Measurements from ENCODE around the gene TMBIM1. TPM values are rescaled to one million over a fixed set of nuclear protein-coding genes. Genes with fewer than 3 reads are reported as not detected.
A peak's percentile ranks its signal among the peaks of the same experiment; 100 is the strongest.

Gene TMBIM1
- total RNA-seq, 2 donors from 2014 or later = 324 to 369 TPM

GRCh38 chr2:218257390-218257981, 34.8 kb downstream of the TMBIM1 start:
- Histone ChIP-seq H3K4me3 (no peak overlapping the region), H3K27ac (peak overlapping the region in 1 of 2 donors; percentile 37), H3K27me3 (replicated peaks; ENCODE audit: insufficient read depth) (no peaks in the 10 kb centered on the region), H3K4me1 (ENCODE audit: control insufficient read depth in 1 of 2, low read depth in 2 of 2) (peaks cover 15 to 42% of the 10 kb centered on the region in 2 donors), H3K36me3 (peaks cover 27% of the 10 kb centered on the region), H3K9me3 (no peaks in the 10 kb centered on the region)
- ATAC-seq (ENCODE audit: insufficient number of reproducible peaks, low FRiP score, low read depth) (no peak), DNase-seq (ENCODE audit: low spot score) (no peak)
- TF ChIP-seq CTCF (IDR thresholded peaks at IDR 0.05) = peak; percentile 44

- peaks cover 34% of the 10 kb centered on the region for H3K36me3 ChIP-seq
- no peak for TF ChIP-seq CTCF (IDR thresholded peaks at IDR 0.05)
- DNase-seq (ENCODE audit: low spot score) (no peak), ATAC-seq (ENCODE audit: insufficient number of reproducible peaks, low FRiP score, low read depth) (no peak)
- H3K27ac ChIP-seq = peak overlapping the region in 1 of 2 donors; percentile 37
- peaks cover 15 to 35% of the 10 kb centered on the region in 2 donors for H3K4me1 ChIP-seq (ENCODE audit: control insufficient read depth in 1 of 2, low read depth in 2 of 2)
- H3K9me3 ChIP-seq = no peaks in the 10 kb centered on the region
- no peak overlapping the region for H3K4me3 ChIP-seq
- H3K27me3 ChIP-seq (replicated peaks; ENCODE audit: insufficient read depth) = no peaks in the 10 kb centered on the region
Measured at GRCh38 chr2:218256612-218257350, 35.5 kb downstream of the TMBIM1 start.

GRCh38 chr2:218255446-218255845, 36.9 kb downstream of the TMBIM1 start:
- ATAC-seq (ENCODE audit: insufficient number of reproducible peaks, low FRiP score, low read depth) (no peak), DNase-seq (ENCODE audit: low spot score) (no peak)
- Histone ChIP-seq H3K9me3 (no peaks in the 10 kb centered on the region), H3K4me1 (ENCODE audit: control insufficient read depth in 1 of 2, low read depth in 2 of 2) (peaks cover 11 to 22% of the 10 kb centered on the region in 2 donors), H3K36me3 (peaks cover 47% of the 10 kb centered on the region), H3K4me3 (no peak overlapping the region), H3K27me3 (replicated peaks; ENCODE audit: insufficient read depth) (no peaks in the 10 kb centered on the region), H3K27ac (no peak overlapping the region)
- no peak for TF ChIP-seq CTCF (IDR thresholded peaks at IDR 0.05)

- ATAC-seq (ENCODE audit: insufficient number of reproducible peaks, low FRiP score, low read depth) (no peak), DNase-seq (ENCODE audit: low spot score) (no peak)
- no peak overlapping the region for H3K27ac ChIP-seq
- no peaks in the 10 kb centered on the region for H3K9me3 ChIP-seq
- peaks cover 69% of the 10 kb centered on the region for H3K36me3 ChIP-seq
- H3K4me1 ChIP-seq (ENCODE audit: control insufficient read depth in 1 of 2, low read depth in 2 of 2) = peaks cover 0 to under 1% of the 10 kb centered on the region in 2 donors
- H3K27me3 ChIP-seq (replicated peaks; ENCODE audit: insufficient read depth) = no peaks in the 10 kb centered on the region
- H3K4me3 ChIP-seq = no peak overlapping the region
- no peak for TF ChIP-seq CTCF (IDR thresholded peaks at IDR 0.05)
Measured at GRCh38 chr2:218253232-218253625, 39.1 kb downstream of the TMBIM1 start.

GRCh38 chr2:218252509-218253231, 39.6 kb downstream of the TMBIM1 start:
- no peaks in the 10 kb centered on the region for H3K9me3 ChIP-seq
- ATAC-seq (ENCODE audit: insufficient number of reproducible peaks, low FRiP score, low read depth) (no peak), DNase-seq (ENCODE audit: low spot score) (no peak)
- peak overlapping the region in 1 of 2 donors; percentile 12 for H3K27ac ChIP-seq
- H3K36me3 ChIP-seq = peaks cover 75% of the 10 kb centered on the region
- no peak for TF ChIP-seq CTCF (IDR thresholded peaks at IDR 0.05)
- H3K4me3 ChIP-seq = no peak overlapping the region
- H3K4me1 ChIP-seq (ENCODE audit: control insufficient read depth in 1 of 2, low read depth in 2 of 2) = no peaks in the 10 kb centered on the region
- no peaks in the 10 kb centered on the region for H3K27me3 ChIP-seq (replicated peaks; ENCODE audit: insufficient read depth)

All from thoracic aorta (tissue), 2 donors.